ENCODE measurements around the gene TACC2. TPM values are rescaled to one million over a fixed set of nuclear protein-coding genes. Genes with fewer than 3 reads are reported as not detected.

Gene TACC2
- polyA plus RNA-seq, 10 donors: 70.7 to 160 (median 103) TPM

- DNase-seq: no peak
These were observed 221.7 kb downstream of the TACC2 start for GRCh38 chr10:122210481-122211265.

GRCh38 chr10:122213364-122213763, 224.4 kb downstream of the TACC2 start:
- no peak for DNase-seq

GRCh38 chr10:122213766-122214165, 224.8 kb downstream of the TACC2 start:
- DNase-seq: peak in 1 of 3 donors; percentile 22

- DNase-seq: no peak
These were observed 227.1 kb downstream of the TACC2 start for GRCh38 chr10:122216047-122216446.

GRCh38 chr10:122219340-122219739, 230.4 kb downstream of the TACC2 start:
- DNase-seq: no peak

GRCh38 chr10:122220736-122221135, 231.8 kb downstream of the TACC2 start:
- DNase-seq: no peak

- DNase-seq: no peak
These were observed 233.0 kb downstream of the TACC2 start for GRCh38 chr10:122221958-122222357.

- no peak for DNase-seq
These were observed 233.7 kb downstream of the TACC2 start for GRCh38 chr10:122222638-122223037.

GRCh38 chr10:122224159-122224558, 235.2 kb downstream of the TACC2 start:
- no peak for DNase-seq

GRCh38 chr10:122225330-122225729, 236.4 kb downstream of the TACC2 start:
- DNase-seq: no peak

- DNase-seq: no peak
These were observed 238.8 kb downstream of the TACC2 start for GRCh38 chr10:122227754-122228153.

GRCh38 chr10:122229666-122230065, 240.7 kb downstream of the TACC2 start:
- DNase-seq: peak in 1 of 3 donors; percentile 61

GRCh38 chr10:122230222-122230621, 241.3 kb downstream of the TACC2 start:
- DNase-seq: no peak

- DNase-seq: peak; percentile 83 to 94 (median 88)
These were observed 243.8 kb downstream of the TACC2 start for GRCh38 chr10:122232769-122233168.

- peak; percentile 39 to 60 (median 50) for DNase-seq
These were observed 244.9 kb downstream of the TACC2 start for GRCh38 chr10:122233857-122234348.

GRCh38 chr10:122234416-122234815, 245.5 kb downstream of the TACC2 start:
- DNase-seq: peak in 2 of 3 donors; percentile 67 to 68

GRCh38 chr10:122236690-122237306, 247.8 kb downstream of the TACC2 start:
- DNase-seq: no peak

- no peak for DNase-seq
These were observed 248.5 kb downstream of the TACC2 start for GRCh38 chr10:122237331-122237990.

GRCh38 chr10:122239578-122240257, 250.8 kb downstream of the TACC2 start:
- DNase-seq: peak in 1 of 3 donors; percentile 65

GRCh38 chr10:122240401-122240800, 251.4 kb downstream of the TACC2 start:
- no peak for DNase-seq

GRCh38 chr10:122241836-122242235, 252.9 kb downstream of the TACC2 start:
- DNase-seq: no peak

GRCh38 chr10:122243550-122243949, 254.6 kb downstream of the TACC2 start:
- DNase-seq: peak; percentile 48 to 88 (median 78)
